Ecto neural progenitor cell (in vitro differentiated cells): ENCODE results near the gene SERPINA10.
"Not testable (repeated sequence)": the region's sequence is repeated elsewhere in the genome, so short reads cannot be mapped to it uniquely, and the experiment has no call there.

Source experiments
- DNase-seq: peaks from one replicate; pipeline ENCODE4 v3.0.0-alpha.2; 2018; ENCODE audit warnings: low spot score

SERPINA10 gene

GRCh38 chr14:94313991-94314655, 21.1 kb upstream of the SERPINA10 start:
- no peak for DNase-seq

GRCh38 chr14:94312481-94313246, 19.6 kb upstream of the SERPINA10 start:
- DNase-seq = no peak

GRCh38 chr14:94310248-94310647, 17.2 kb upstream of the SERPINA10 start:
- DNase-seq = no peak

GRCh38 chr14:94309721-94310120, 16.7 kb upstream of the SERPINA10 start:
- DNase-seq = no peak

- peak; percentile 32 for DNase-seq
Measured at GRCh38 chr14:94307410-94307992, 14.4 kb upstream of the SERPINA10 start.

- DNase-seq = peak; percentile 29
Measured at GRCh38 chr14:94306047-94306978, 13.2 kb upstream of the SERPINA10 start.

GRCh38 chr14:94305620-94306019, 12.6 kb upstream of the SERPINA10 start:
- DNase-seq = peak; percentile 15

GRCh38 chr14:94304243-94304642, 11.2 kb upstream of the SERPINA10 start:
- peak; percentile 14 for DNase-seq

GRCh38 chr14:94303111-94303510, 10.0 kb upstream of the SERPINA10 start:
- peak; percentile 30 for DNase-seq

- no peak for DNase-seq
Measured at GRCh38 chr14:94298130-94298529, 5.1 kb upstream of the SERPINA10 start.

- not testable (repeated sequence) for DNase-seq
Measured at GRCh38 chr14:94296181-94296545, 3.1 kb upstream of the SERPINA10 start.

- DNase-seq = no peak
Measured at GRCh38 chr14:94295360-94296180, 2.5 kb upstream of the SERPINA10 start.

GRCh38 chr14:94293578-94293924, 483 bp upstream of the SERPINA10 start:
- no peak for DNase-seq

- DNase-seq = no peak
Measured at GRCh38 chr14:94292526-94292871, 569 bp downstream of the SERPINA10 start.

- no peak for DNase-seq
Measured at GRCh38 chr14:94291906-94292525, 1.1 kb downstream of the SERPINA10 start.

- no peak for DNase-seq
Measured at GRCh38 chr14:94291159-94291905, 1.7 kb downstream of the SERPINA10 start.

- no peak for DNase-seq
Measured at GRCh38 chr14:94290197-94290596, 2.9 kb downstream of the SERPINA10 start.

GRCh38 chr14:94288610-94289465, 4.2 kb downstream of the SERPINA10 start:
- no peak for DNase-seq

GRCh38 chr14:94285158-94285557, 7.9 kb downstream of the SERPINA10 start:
- DNase-seq = no peak
